ENCODE data around the gene PPP1R15B.

Gene PPP1R15B

GRCh38 chr1:204357551-204358490 is 53.8 kb downstream of the PPP1R15B start:
- TF ChIP-seq CTCF (IDR thresholded peaks at IDR 0.05; ENCODE audit: low read depth, low read length): no peak
- H3K4me3 ChIP-seq (ENCODE audit: low read depth, low read length): no peak overlapping the region

GRCh38 chr1:204356997-204357396 is 54.6 kb downstream of the PPP1R15B start:
- no peak overlapping the region for H3K4me3 ChIP-seq (ENCODE audit: low read depth, low read length)
- no peak for TF ChIP-seq CTCF (IDR thresholded peaks at IDR 0.05; ENCODE audit: low read depth, low read length)

GRCh38 chr1:204355913-204356312 is 55.7 kb downstream of the PPP1R15B start:
- H3K4me3 ChIP-seq (ENCODE audit: low read depth, low read length): no peak overlapping the region
- no peak for TF ChIP-seq CTCF (IDR thresholded peaks at IDR 0.05; ENCODE audit: low read depth, low read length)

GRCh38 chr1:204354579-204354978 is 57.0 kb downstream of the PPP1R15B start:
- H3K4me3 ChIP-seq (ENCODE audit: low read depth, low read length): no peak overlapping the region
- no peak for TF ChIP-seq CTCF (IDR thresholded peaks at IDR 0.05; ENCODE audit: low read depth, low read length)
